ENCODE data around the gene HS1BP3. TPM values are rescaled to one million over a fixed set of nuclear protein-coding genes. Genes with fewer than 3 reads are reported as not detected.

Gene HS1BP3
- total and polyA plus RNA-seq, 7 experiments from 2014 or later = 12.0 to 19.0 (median 17.3) TPM

GRCh38 chr2:20648206-20648605 is 2.7 kb downstream of the HS1BP3 start:
- H3K4me3 ChIP-seq (ENCODE audit: low read length) = no peak overlapping the region
- H3K36me3 ChIP-seq (ENCODE audit: control insufficient read depth in 2 of 3, insufficient read depth in 3 of 3, low read length in 3 of 3) = peaks cover 0 to 16% (median 0%) of the 10 kb centered on the region in 3 experiments
- POLR2A ChIA-PET = interaction anchor here (1.6 kb wide), 2 partner anchors 175 to 202 kb away, joined by 3 to 10 read pairs; partner anchors contain the start of genes LDAH and RHOB
- intact Hi-C loops (cut with micrococcal nuclease) = no loop called here
- CTCF ChIA-PET = interaction anchor here (0.6 to 4.3 kb wide), 4 partner anchors 13 to 302 kb away, joined by 3 to 37 read pairs (median 4); no protein-coding TSS in a partner anchor
- DNase-seq (no peak), ATAC-seq (no peak)
- no peaks in the 10 kb centered on the region for H3K9me3 ChIP-seq (ENCODE audit: control insufficient read depth in 2 of 3, low read length in 3 of 3)
- H3K27ac ChIP-seq (ENCODE audit: low read depth, low read length) = no peak overlapping the region
- Mint-ChIP-seq H3K36me3 (peaks cover 0 to 15% (median 3%) of the 10 kb centered on the region in 5 donors), H3K4me1 (peaks cover 22 to 45% (median 42%) of the 10 kb centered on the region in 7 donors), H3K4me3 (peak overlapping the region in 1 of 10 donors; percentile 51), H3K27ac (peak overlapping the region in 3 of 9 donors; percentile 15 to 98 (median 89)), H3K27me3 (no peaks in the 10 kb centered on the region), H3K9me3 (peaks cover 0 to 3% (median 0%) of the 10 kb centered on the region in 11 donors)
- peaks cover 16 to 20% of the 10 kb centered on the region in 2 donors for H3K4me1 ChIP-seq (ENCODE audit: control insufficient read depth in 2 of 2, insufficient read depth in 2 of 2, low read length in 2 of 2)
- H3K27me3 ChIP-seq (ENCODE audit: control insufficient read depth in 2 of 2, insufficient read depth in 2 of 2, low read length in 2 of 2) = no peaks in the 10 kb centered on the region

GRCh38 chr2:20647738-20648137 is 3.2 kb downstream of the HS1BP3 start:
- H3K27ac Mint-ChIP-seq = peak overlapping the region in 3 of 9 donors; percentile 48 to 98 (median 89)
- H3K27me3 Mint-ChIP-seq = no peaks in the 10 kb centered on the region
- peaks cover 0 to 3% (median 0%) of the 10 kb centered on the region in 11 donors for H3K9me3 Mint-ChIP-seq
- H3K4me1 ChIP-seq (ENCODE audit: control insufficient read depth in 2 of 2, insufficient read depth in 2 of 2, low read length in 2 of 2) = peaks cover 16 to 20% of the 10 kb centered on the region in 2 donors
- ATAC-seq (no peak), DNase-seq (no peak)
- ChIA-PET CTCF (interaction anchor here (1.1 to 4.3 kb wide), 2 partner anchors 14 to 204 kb away, joined by 4 to 37 read pairs; no protein-coding TSS in a partner anchor), POLR2A (interaction anchor here (1.6 kb wide), 1 partner anchor 175 kb away, joined by 3 read pairs; the partner anchor contains the start of gene LDAH)
- no peaks in the 10 kb centered on the region for H3K27me3 ChIP-seq (ENCODE audit: control insufficient read depth in 2 of 2, insufficient read depth in 2 of 2, low read length in 2 of 2)
- H3K9me3 ChIP-seq (ENCODE audit: control insufficient read depth in 2 of 3, low read length in 3 of 3) = no peaks in the 10 kb centered on the region
- H3K4me1 Mint-ChIP-seq = peaks cover 22 to 47% (median 42%) of the 10 kb centered on the region in 7 donors
- H3K36me3 Mint-ChIP-seq = peaks cover 0 to 16% (median 3%) of the 10 kb centered on the region in 5 donors
- no peak overlapping the region for H3K27ac ChIP-seq (ENCODE audit: low read depth, low read length)
- peaks cover 0 to 16% (median 0%) of the 10 kb centered on the region in 3 experiments for H3K36me3 ChIP-seq (ENCODE audit: control insufficient read depth in 2 of 3, insufficient read depth in 3 of 3, low read length in 3 of 3)
- intact Hi-C loops (cut with micrococcal nuclease) = no loop called here
- H3K4me3 Mint-ChIP-seq = peak overlapping the region in 1 of 10 donors; percentile 51
- H3K4me3 ChIP-seq (ENCODE audit: low read length) = no peak overlapping the region

- Histone ChIP-seq H3K36me3 (ENCODE audit: control insufficient read depth in 2 of 3, insufficient read depth in 3 of 3, low read length in 3 of 3) (peaks cover 0 to 16% (median 0%) of the 10 kb centered on the region in 3 experiments), H3K9me3 (ENCODE audit: control insufficient read depth in 2 of 3, low read length in 3 of 3) (no peaks in the 10 kb centered on the region), H3K4me1 (ENCODE audit: control insufficient read depth in 2 of 2, insufficient read depth in 2 of 2, low read length in 2 of 2) (peaks cover 16 to 20% of the 10 kb centered on the region in 2 donors), H3K27ac (ENCODE audit: low read depth, low read length) (no peak overlapping the region), H3K27me3 (ENCODE audit: control insufficient read depth in 2 of 2, insufficient read depth in 2 of 2, low read length in 2 of 2) (no peaks in the 10 kb centered on the region), H3K4me3 (ENCODE audit: low read length) (no peak overlapping the region)
- no peak for DNase-seq
- ChIA-PET CTCF (interaction anchor here (1.1 to 1.5 kb wide), 2 partner anchors 14 to 203 kb away, joined by 4 to 5 read pairs; no protein-coding TSS in a partner anchor), POLR2A (interaction anchor here (1.6 kb wide), 1 partner anchor 176 kb away, joined by 3 read pairs; the partner anchor contains the start of gene LDAH)
- intact Hi-C loops (cut with micrococcal nuclease) = no loop called here
- peaks cover 25 to 47% (median 42%) of the 10 kb centered on the region in 7 donors for H3K4me1 Mint-ChIP-seq
- H3K27ac Mint-ChIP-seq = peak overlapping the region in 2 of 9 donors; percentile 17 to 54
- H3K9me3 Mint-ChIP-seq = no peaks in the 10 kb centered on the region
- no peaks in the 10 kb centered on the region for H3K27me3 Mint-ChIP-seq
- no peak for ATAC-seq
- H3K4me3 Mint-ChIP-seq = no peak overlapping the region
- peaks cover 0 to 16% (median 3%) of the 10 kb centered on the region in 5 donors for H3K36me3 Mint-ChIP-seq
Measured at GRCh38 chr2:20647211-20647610, 3.7 kb downstream of the HS1BP3 start.

GRCh38 chr2:20646446-20646845 is 4.5 kb downstream of the HS1BP3 start:
- CTCF ChIA-PET = interaction anchor here (1.5 kb wide), 1 partner anchor 15 kb away, joined by 5 read pairs; no protein-coding TSS in a partner anchor
- POLR2A ChIA-PET = no interaction called here

GRCh38 chr2:20645761-20646160 is 5.1 kb downstream of the HS1BP3 start:
- Mint-ChIP-seq H3K36me3 (peaks cover 0 to 28% (median 3%) of the 10 kb centered on the region in 5 donors), H3K4me3 (no peak overlapping the region), H3K4me1 (peaks cover 16 to 39% (median 32%) of the 10 kb centered on the region in 7 donors), H3K9me3 (no peaks in the 10 kb centered on the region), H3K27ac (no peak overlapping the region), H3K27me3 (no peaks in the 10 kb centered on the region)
- no peaks in the 10 kb centered on the region for H3K9me3 ChIP-seq (ENCODE audit: control insufficient read depth in 2 of 3, low read length in 3 of 3)
- intact Hi-C loops (cut with micrococcal nuclease) = no loop called here
- ATAC-seq (no peak), DNase-seq (no peak)
- H3K27me3 ChIP-seq (ENCODE audit: control insufficient read depth in 2 of 2, insufficient read depth in 2 of 2, low read length in 2 of 2) = no peaks in the 10 kb centered on the region
- ChIA-PET CTCF (interaction anchor here (1.5 kb wide), 1 partner anchor 16 kb away, joined by 5 read pairs; no protein-coding TSS in a partner anchor), POLR2A (no interaction called here)
- H3K27ac ChIP-seq (ENCODE audit: low read depth, low read length) = no peak overlapping the region
- H3K4me3 ChIP-seq (ENCODE audit: low read length) = no peak overlapping the region
- H3K36me3 ChIP-seq (ENCODE audit: control insufficient read depth in 2 of 3, insufficient read depth in 3 of 3, low read length in 3 of 3) = peaks cover 0 to 28% (median 0%) of the 10 kb centered on the region in 3 experiments
- H3K4me1 ChIP-seq (ENCODE audit: control insufficient read depth in 2 of 2, insufficient read depth in 2 of 2, low read length in 2 of 2) = peaks cover 9 to 13% of the 10 kb centered on the region in 2 donors

More at GRCh38 chr2:20646446-20646845, 4.5 kb downstream of the HS1BP3 start:
- H3K9me3 Mint-ChIP-seq = no peaks in the 10 kb centered on the region
- DNase-seq = no peak
- no peak overlapping the region for H3K27ac ChIP-seq (ENCODE audit: low read depth, low read length)
- H3K4me1 Mint-ChIP-seq = peaks cover 20 to 43% (median 34%) of the 10 kb centered on the region in 7 donors
- no peaks in the 10 kb centered on the region for H3K27me3 Mint-ChIP-seq
- no peak overlapping the region for H3K27ac Mint-ChIP-seq
- no peak for ATAC-seq
- H3K4me3 Mint-ChIP-seq = no peak overlapping the region
- H3K27me3 ChIP-seq (ENCODE audit: control insufficient read depth in 2 of 2, insufficient read depth in 2 of 2, low read length in 2 of 2) = no peaks in the 10 kb centered on the region
- intact Hi-C loops (cut with micrococcal nuclease) = no loop called here
- no peak overlapping the region for H3K4me3 ChIP-seq (ENCODE audit: low read length)
- peaks cover 12 to 15% of the 10 kb centered on the region in 2 donors for H3K4me1 ChIP-seq (ENCODE audit: control insufficient read depth in 2 of 2, insufficient read depth in 2 of 2, low read length in 2 of 2)
- H3K36me3 ChIP-seq (ENCODE audit: control insufficient read depth in 2 of 3, insufficient read depth in 3 of 3, low read length in 3 of 3) = peaks cover 0 to 21% (median 0%) of the 10 kb centered on the region in 3 experiments
- H3K9me3 ChIP-seq (ENCODE audit: control insufficient read depth in 2 of 3, low read length in 3 of 3) = no peaks in the 10 kb centered on the region
- peaks cover 0 to 23% (median 3%) of the 10 kb centered on the region in 5 donors for H3K36me3 Mint-ChIP-seq

GRCh38 chr2:20645301-20645701 is 5.6 kb downstream of the HS1BP3 start:
- intact Hi-C loops (cut with micrococcal nuclease) = no loop called here
- Mint-ChIP-seq H3K36me3 (peaks cover 0 to 30% (median 3%) of the 10 kb centered on the region in 5 donors), H3K27ac (no peak overlapping the region), H3K9me3 (no peaks in the 10 kb centered on the region), H3K4me1 (peaks cover 14 to 36% (median 29%) of the 10 kb centered on the region in 7 donors), H3K27me3 (no peaks in the 10 kb centered on the region), H3K4me3 (no peak overlapping the region)
- ChIA-PET POLR2A (no interaction called here), CTCF (no interaction called here)
- no peaks in the 10 kb centered on the region for H3K9me3 ChIP-seq (ENCODE audit: control insufficient read depth in 2 of 3, low read length in 3 of 3)
- H3K27ac ChIP-seq (ENCODE audit: low read depth, low read length) = no peak overlapping the region
- DNase-seq = no peak
- no peak overlapping the region for H3K4me3 ChIP-seq (ENCODE audit: low read length)
- H3K27me3 ChIP-seq (ENCODE audit: control insufficient read depth in 2 of 2, insufficient read depth in 2 of 2, low read length in 2 of 2) = no peaks in the 10 kb centered on the region
- no peak for ATAC-seq
- peaks cover 9 to 10% of the 10 kb centered on the region in 2 donors for H3K4me1 ChIP-seq (ENCODE audit: control insufficient read depth in 2 of 2, insufficient read depth in 2 of 2, low read length in 2 of 2)
- peaks cover 0 to 32% (median 0%) of the 10 kb centered on the region in 3 experiments for H3K36me3 ChIP-seq (ENCODE audit: control insufficient read depth in 2 of 3, insufficient read depth in 3 of 3, low read length in 3 of 3)
